HL-60 (cell line): ENCODE data around the gene TP73.
A peak's percentile ranks its signal among the peaks of the same experiment; 100 is the strongest.
"Not testable (repeated sequence)": the region's sequence is repeated elsewhere in the genome, so short reads cannot be mapped to it uniquely, and the experiment has no call there.

Experiments used
- DNase-seq, 2 experiments: peaks; one replicate each; pipeline ENCODE4 v3.0.0-alpha.2; 2010 to 2020; ENCODE audit warnings: low read depth in 1 of 2, low spot score in 1 of 2
- H3K27ac ChIP-seq: fragments of 250-450 bp; sonication (Bioruptor Pico); replicated peaks from 2 replicates; pipeline ENCODE4 v1.5.1; 2020; ENCODE audit warnings: mild to moderate bottlenecking, moderate library complexity
- H3K27me3 ChIP-seq: fragments of 250-450 bp; sonication (Bioruptor Pico); 2 replicates; pipeline ENCODE4 v1.5.1; 2021; ENCODE audit warnings: mild to moderate bottlenecking, moderate library complexity; ENCODE audit not compliant: insufficient read depth, poor library complexity, severe bottlenecking
- H3K4me3 ChIP-seq: replicated peaks from 2 replicates; pipeline ENCODE4 v1.5.1; 2011; ENCODE audit warnings: mild to moderate bottlenecking, control low read depth, low read length; ENCODE audit not compliant: insufficient read depth
- CTCF ChIP-seq: IDR thresholded peaks from one replicate; pipeline ENCODE4 v1.5.1; 2011; ENCODE audit warnings: low read length, control low read depth, inconsistent platforms; ENCODE audit not compliant: insufficient read depth
- GABPA ChIP-seq: IDR thresholded peaks from 2 replicates; pipeline ENCODE4 v1.6.1; 2012; ENCODE audit warnings: low read depth
- POLR2AphosphoS5 ChIP-seq: IDR thresholded peaks from 2 replicates; pipeline ENCODE4 v1.6.1; 2012; ENCODE audit warnings: low read depth
- REST ChIP-seq: IDR thresholded peaks from 2 replicates; pipeline ENCODE4 v1.6.1; 2012; ENCODE audit warnings: low read depth; ENCODE audit not compliant: insufficient replicate concordance
- SPI1 ChIP-seq: IDR thresholded peaks from 2 replicates; pipeline ENCODE4 v1.6.1; 2012; ENCODE audit warnings: low read depth, mild to moderate bottlenecking, borderline replicate concordance

TP73 gene

GRCh38 chr1:3618881-3619671 is 33.2 kb upstream of the TP73 start:
- H3K27ac ChIP-seq, result no peak overlapping the region
- DNase-seq, result peak in 1 of 2 experiments; percentile 69
- TF ChIP-seq CTCF, result peak; percentile 77
- TF ChIP-seq GABPA, result no peak
- TF ChIP-seq SPI1, result no peak
- H3K27me3 ChIP-seq, result no peaks in the 10 kb centered on the region
- no peak overlapping the region for H3K4me3 ChIP-seq

GRCh38 chr1:3620708-3621107 is 31.6 kb upstream of the TP73 start:
- DNase-seq, result no peak
- H3K27me3 ChIP-seq, result no peaks in the 10 kb centered on the region
- H3K27ac ChIP-seq, result no peak overlapping the region
- H3K4me3 ChIP-seq, result no peak overlapping the region
- TF ChIP-seq SPI1 (no peak), GABPA (no peak), CTCF (no peak), REST (no peak), POLR2AphosphoS5 (no peak)

- H3K27me3 ChIP-seq, H3K27ac ChIP-seq, DNase-seq, H3K4me3 ChIP-seq: not testable (repeated sequence)
Measured at GRCh38 chr1:3621151-3621671, 31.1 kb upstream of the TP73 start.

- not testable (repeated sequence) for DNase-seq, H3K4me3 ChIP-seq, H3K27me3 ChIP-seq, H3K27ac ChIP-seq
Measured at GRCh38 chr1:3622102-3622501, 30.2 kb upstream of the TP73 start.

GRCh38 chr1:3623441-3624199 is 28.7 kb upstream of the TP73 start:
- Histone ChIP-seq H3K27me3 (no peaks in the 10 kb centered on the region), H3K27ac (no peak overlapping the region; the same call in 1 of the 2 replicates), H3K4me3 (peak overlapping the region; percentile 99)
- peak in 1 of 2 experiments; percentile 21 for DNase-seq
- TF ChIP-seq GABPA (peak; percentile 41; the same call in 1 of the 2 replicates), REST (no peak)
